Middle frontal gyrus (tissue), 1 donor: ENCODE data around the gene MOBP.
"Not testable (repeated sequence)": the region's sequence is repeated elsewhere in the genome, so short reads cannot be mapped to it uniquely, and the experiment has no call there.

Experiments used
- DNase-seq: peaks from one replicate; pipeline ENCODE4 v3.0.0-alpha.2; 2015; ENCODE audit warnings: low spot score; ENCODE audit errors: extremely low spot score

The MOBP gene

DNA sequence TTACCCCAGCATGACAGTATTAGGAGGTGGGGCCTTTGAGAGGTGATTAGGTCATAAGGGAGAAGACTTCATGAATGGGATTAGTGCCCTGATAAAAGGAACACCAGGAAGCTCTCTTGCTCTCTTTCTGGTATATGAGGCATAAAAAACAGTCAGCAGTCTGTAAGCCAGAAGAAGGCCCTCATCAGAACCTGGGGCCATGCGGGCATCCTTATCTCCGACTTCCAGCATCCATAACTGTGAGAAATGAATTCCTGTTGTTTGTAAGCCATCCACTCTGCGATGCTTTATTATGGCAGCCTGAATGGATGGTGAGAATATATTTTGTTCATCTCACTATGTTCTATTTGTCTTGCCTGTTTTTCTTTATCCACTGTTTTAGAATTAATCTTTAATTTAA is 17.7 kb upstream of the MOBP start:
- no peak for DNase-seq

- no peak for DNase-seq
Measured at GRCh38 chr3:39453134-39453533, 14.3 kb upstream of the MOBP start.

DNA sequence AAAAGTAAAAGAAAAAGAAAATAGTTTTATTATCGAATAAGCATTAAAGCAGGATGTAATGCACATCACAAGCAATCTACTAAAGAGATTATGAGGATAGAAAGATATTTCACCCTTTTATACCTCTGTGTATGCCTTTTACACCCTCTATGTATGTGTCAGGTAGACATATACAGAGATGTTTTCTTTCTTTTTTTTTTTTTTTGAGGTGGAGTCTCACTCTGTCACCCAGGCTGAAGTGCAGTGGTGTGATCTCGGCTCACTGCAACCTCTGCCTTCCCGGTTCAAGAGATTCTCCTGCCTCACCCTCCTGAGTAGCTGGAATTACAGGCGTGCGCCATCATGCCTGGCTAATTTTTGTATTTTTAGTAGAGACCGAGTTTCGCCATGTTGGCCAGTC is 13.6 kb upstream of the MOBP start:
- DNase-seq = not testable (repeated sequence)

DNA sequence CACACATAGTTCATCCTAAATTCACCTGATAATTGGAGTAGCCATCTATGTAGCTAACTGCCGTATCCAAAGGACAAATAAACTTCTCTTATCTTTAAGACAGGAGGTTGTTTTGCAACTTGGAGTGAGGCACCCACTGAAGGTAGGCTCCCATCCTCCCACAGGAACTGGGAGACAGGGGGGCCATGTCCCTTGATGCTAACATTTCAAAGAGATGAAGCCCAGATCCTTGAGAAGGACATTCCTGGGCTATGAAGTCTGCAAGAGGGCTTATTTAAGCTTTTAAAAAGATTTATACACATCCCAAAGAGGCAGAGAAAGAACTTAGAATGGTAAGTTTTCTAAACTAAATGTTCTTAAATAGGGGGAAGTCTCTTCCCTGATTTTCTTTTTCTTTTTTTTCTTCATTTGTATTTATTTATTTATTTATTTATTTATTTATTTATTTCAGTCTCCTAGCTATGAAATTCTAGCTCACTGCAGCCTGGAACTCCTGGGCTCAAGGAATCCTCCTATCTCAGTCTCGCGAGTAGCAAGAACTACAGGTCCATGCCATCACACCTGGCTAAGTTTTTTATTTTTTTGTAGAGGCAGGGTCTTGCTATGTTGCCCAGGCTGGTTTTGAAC is 12.8 kb upstream of the MOBP start:
- DNase-seq = no peak

DNA sequence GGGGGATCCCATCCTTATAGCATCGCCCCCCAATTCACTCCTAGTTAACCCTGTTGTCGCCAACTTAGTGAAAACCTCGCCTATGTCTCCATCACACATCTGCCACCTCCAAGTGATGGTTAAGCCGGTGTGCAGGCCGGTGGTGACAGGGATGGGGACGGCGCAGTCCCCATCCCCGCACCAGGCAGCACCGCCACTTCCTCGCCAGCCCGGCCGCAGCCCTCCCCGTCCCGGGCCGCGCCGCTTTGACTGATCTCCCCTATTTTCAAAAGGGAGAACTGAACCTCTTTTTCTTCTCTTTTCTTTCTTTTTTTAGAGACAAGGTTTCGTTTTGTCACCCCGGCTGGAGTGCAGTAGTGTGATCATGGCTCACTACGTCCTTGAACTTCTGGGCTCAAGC is 11.3 kb upstream of the MOBP start:
- DNase-seq = no peak

DNA sequence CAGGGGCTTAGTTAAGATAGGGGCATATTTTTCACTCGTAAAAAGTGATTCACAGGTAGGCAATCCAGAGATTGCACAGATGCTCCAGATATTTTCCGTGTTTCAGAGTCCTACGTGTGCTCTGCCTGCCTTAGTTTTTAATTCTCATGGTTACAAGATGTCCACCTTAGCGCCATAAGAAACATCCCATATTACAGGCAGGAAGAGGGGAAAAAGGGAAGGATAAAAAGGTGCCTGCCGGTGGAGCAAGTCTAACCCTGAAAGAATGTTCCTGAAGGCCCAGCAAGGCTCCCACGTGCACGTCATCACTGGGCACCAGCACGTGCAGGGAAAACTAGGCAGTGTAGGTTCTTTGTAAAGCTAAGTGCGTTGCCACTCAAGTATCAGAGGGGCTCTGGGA is 10.1 kb upstream of the MOBP start:
- DNase-seq = no peak

DNA sequence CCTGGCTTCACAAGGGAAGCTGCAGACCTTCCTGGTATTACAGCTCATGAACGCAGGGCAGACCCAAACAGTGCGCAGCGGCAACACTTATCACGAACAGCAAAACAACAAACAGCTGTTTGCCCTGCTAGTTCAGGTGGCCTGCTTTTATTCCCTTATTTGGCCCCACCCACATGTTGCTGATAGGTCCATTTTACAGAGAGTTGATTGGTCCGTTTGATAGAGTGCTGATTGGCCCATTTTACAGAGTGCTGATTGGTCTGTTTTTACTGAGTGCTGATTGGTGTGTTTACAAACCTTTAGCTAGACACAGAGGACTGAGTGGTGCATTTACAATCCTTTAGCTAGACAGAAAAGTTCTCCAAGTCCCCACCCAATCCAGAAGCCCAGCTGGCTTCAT is 8.9 kb upstream of the MOBP start:
- not testable (repeated sequence) for DNase-seq

GRCh38 chr3:39460677-39461076 is 6.8 kb upstream of the MOBP start:
- DNase-seq = peak; percentile 59

- DNase-seq = no peak
Measured at GRCh38 chr3:39463269-39463668, 4.2 kb upstream of the MOBP start.

DNA sequence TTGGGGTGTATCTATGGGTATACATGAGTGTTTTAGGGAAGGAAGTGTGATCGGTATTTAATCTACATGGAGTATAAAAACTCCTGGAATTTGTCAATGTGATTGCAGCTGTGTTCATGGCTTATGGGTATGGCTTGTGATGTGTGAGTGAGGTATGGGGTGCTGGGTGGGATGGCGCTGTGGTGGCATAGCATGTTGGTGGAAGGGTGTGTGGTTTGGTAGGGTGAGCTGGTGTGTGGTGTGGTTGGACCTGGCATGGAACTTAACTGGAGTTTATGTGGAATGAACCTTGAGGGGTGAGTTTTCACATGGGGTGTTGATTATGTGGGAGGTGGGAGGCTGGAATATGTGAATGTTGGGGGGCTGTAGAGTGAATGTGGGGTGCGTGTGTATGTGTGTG is 492 bp upstream of the MOBP start:
- no peak for DNase-seq

DNA sequence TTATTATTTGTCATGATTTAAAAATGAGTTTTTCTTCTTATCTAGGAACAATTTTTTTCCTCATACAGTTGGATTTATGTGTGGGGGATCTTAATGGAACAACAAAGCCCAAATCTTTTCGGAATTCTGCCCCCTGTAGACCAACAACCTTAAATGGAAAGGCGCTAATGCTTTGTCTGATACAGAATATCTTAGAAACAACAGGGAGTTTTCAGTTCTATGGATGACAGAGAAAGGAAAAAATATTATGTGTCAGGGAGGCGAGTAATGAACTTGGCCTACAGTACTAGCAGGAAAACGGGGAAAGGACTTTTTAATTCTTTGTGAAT is 592 bp downstream of the MOBP start:
- DNase-seq = no peak

- DNase-seq = no peak
Measured at GRCh38 chr3:39469258-39469657, 1.8 kb downstream of the MOBP start.

DNA sequence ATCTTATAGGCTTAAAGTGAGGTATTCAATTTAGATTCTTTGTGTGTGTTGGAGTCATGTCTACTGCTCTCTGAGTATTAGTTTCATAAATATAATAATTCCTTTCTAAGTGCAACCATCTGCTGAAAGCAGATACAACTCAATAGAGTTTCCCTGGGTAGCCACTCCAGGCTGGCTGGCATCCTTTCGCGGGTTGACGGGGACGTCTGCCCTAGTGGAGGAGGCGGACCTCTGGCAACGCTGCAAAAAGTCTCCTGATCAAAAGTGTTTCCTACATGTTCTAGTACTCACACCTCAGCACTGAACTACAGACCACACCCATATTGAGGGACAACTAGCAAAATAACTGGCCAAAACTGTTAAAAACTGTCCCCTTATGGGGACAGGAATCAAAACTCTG is 2.5 kb downstream of the MOBP start:
- no peak for DNase-seq

GRCh38 chr3:39471652-39472051 is 4.2 kb downstream of the MOBP start:
- DNase-seq = no peak

GRCh38 chr3:39473452-39474125 is 6.1 kb downstream of the MOBP start:
- no peak for DNase-seq

DNA sequence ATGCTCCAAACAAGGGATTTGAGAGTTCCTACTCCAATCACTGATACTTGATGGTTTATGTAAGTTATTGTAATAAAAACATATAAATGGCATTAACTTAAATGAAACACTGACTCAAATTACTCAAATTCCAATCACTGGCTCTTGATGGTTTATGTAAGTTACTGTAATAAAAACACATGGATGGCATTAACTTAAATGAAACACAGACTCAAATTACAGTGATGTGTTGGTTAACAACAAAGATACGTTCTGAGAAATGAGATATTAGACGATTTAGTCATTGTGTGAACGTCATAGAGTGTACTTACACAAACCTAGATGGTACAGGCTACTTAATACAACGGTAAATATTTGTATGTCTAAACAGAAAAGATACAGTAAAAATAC is 6.6 kb downstream of the MOBP start:
- no peak for DNase-seq

DNA sequence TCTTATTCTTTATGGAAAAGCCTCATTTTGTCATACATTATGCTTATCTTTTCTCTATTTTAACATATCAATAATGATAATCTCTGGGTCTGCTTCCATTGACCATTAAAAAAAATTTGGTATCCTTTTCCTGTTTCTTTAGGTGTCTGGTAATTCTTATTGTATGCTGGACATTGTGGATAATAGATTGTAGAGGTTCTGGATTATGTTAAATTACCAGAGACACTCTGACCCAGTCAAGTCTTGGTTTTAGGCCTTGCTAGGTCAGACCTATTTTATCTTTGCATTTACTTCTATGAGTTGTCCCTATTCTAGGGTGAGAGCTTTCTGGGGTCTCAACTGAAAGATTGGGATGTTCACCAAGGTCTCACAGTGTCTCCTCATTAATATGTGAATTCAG is 9.3 kb downstream of the MOBP start:
- no peak for DNase-seq

- DNase-seq = peak; percentile 0
Measured at GRCh38 chr3:39478226-39478625, 10.7 kb downstream of the MOBP start.

DNA sequence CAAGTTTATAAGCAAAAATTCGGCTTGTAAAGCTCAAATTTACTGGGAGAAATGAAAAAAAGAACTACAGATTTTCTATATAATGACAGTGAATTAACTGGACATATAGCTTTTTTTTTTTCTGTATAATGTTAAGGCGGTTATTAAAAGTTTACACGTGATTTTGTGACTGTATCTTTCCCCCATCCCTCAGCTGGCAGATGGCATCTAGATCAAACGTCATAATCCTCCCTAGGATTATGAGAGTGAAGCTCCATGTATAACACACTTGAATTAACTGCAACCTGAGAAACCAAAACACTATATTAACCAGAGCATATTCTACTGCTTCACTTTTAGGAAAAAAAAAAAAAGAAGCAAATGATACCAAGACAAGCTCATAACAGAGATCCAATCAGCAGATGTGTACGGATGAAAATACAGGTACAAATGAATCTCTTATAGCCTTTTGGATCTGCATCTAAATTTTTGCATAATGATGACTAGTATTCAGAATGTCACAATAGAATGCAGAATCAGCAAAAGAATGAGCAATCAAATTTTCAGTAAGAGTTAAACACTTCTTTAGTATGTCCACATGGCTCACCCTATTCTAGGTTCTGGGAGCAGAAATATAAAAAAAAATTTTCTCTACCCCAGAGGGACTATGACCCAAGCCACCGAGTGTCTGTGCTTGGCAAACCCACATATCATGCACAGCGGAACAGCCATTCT is 12.4 kb downstream of the MOBP start:
- DNase-seq = peak; percentile 1

GRCh38 chr3:39485547-39485946 is 18.1 kb downstream of the MOBP start:
- DNase-seq = no peak

DNA sequence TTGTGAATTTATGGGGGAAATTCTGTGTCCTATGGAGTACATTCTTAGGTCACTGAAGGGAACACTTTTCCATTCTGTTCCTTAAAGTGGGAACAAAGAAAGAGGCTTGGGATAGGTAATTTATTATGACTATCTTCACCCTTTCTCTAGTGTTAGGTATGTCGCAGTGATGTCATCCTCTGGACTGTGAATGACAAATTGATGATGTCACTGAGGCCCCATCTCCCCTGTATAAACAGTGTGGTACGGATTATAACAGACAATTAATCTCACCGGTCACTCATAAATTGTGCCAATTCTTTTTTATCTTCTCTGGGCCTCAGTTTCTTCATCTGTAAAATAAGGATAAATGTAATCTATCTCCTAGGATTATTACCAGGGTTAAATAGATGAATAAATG is 23.5 kb downstream of the MOBP start:
- DNase-seq = no peak

GRCh38 chr3:39491733-39492350 is 24.4 kb downstream of the MOBP start:
- no peak for DNase-seq

DNA sequence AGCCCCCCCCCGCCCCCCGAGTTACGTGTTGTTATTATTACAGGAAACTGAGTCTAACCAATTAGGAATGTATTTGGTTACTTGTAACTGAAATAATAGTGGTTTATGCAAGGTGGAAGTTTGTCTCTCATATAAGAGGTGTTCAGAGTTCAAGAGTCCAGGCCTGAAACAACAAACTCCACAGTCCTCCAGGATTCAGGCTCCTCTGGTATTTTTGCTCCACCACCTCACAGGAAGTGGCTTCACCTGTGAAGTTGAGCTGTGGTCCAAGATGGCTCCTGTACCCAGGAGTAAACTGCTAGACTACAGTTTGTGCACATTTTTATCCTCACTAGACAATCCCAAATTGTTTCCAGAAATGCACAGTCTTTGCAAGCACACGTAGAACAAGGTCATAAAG is 27.3 kb downstream of the MOBP start:
- no peak for DNase-seq
